ENCODE measurements around the gene EIF3D. TPM values are rescaled to one million over a fixed set of nuclear protein-coding genes. Genes with fewer than 3 reads are reported as not detected.

The EIF3D gene
- total and polyA plus RNA-seq, 2 of the 4 experiments (the other 2 are of a cell fraction), result 339 to 746 TPM

DNA sequence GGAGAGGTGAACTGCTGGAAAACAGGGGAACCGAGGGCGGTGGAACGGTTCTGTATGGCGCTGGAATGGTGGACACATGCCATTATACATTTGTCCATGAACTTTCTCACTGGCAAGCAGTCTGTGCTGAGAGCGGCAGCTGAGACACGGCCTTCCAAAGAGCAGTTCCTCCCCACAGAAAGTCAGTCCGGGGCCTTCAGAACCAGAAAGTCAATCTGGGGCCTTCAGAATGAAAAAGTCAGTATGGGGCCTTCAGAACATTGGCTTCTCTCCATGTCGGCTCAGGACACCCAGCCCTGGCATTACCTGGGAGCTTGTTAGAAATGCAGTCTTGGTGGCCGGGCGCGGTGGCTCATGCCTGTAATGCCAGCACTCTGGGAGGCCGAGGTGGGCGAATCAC lies 56.3 kb downstream of the EIF3D start:
- Histone ChIP-seq H2BK5ac (ENCODE audit: low read depth, low read length, poor library complexity, severe bottlenecking) (peak overlapping the region; percentile 37), H3K18ac (ENCODE audit: low read depth, low read length) (no peak overlapping the region), H3K27me3 (ENCODE audit: control insufficient read depth, insufficient read depth, low read length) (no peaks in the 10 kb centered on the region), H3K9me1 (ENCODE audit: insufficient read depth, low read length) (peaks cover 19% of the 10 kb centered on the region), H4K5ac (ENCODE audit: low read depth, low read length) (no peak overlapping the region), H4K8ac (ENCODE audit: low read depth in 2 of 2, low read length in 2 of 2) (peak overlapping the region in 1 of 2 experiments; percentile 87; a peak in 2 of 4 replicates), H2AFZ (replicated peaks; ENCODE audit: low read length, poor library complexity) (no peak overlapping the region), H3K56ac (ENCODE audit: extremely low read depth, insufficient read depth, low read length) (no peak overlapping the region; the same call in 1 of the 2 replicates), H3K27ac (ENCODE audit: insufficient read depth, low read length) (peak overlapping the region; percentile 4; the same call in 1 of the 2 replicates), H4K20me1 (ENCODE audit: insufficient read depth, low read length) (peaks cover 14% of the 10 kb centered on the region), H3K36me3 (ENCODE audit: control insufficient read depth, insufficient read depth, low read length) (peaks cover 36% of the 10 kb centered on the region), H3K4me3 (ENCODE audit: insufficient read depth, low read depth, low read length) (no peak overlapping the region), H2AK9ac (replicated peaks; ENCODE audit: low read depth, low read length, poor library complexity) (peak overlapping the region; percentile 92), H3K4ac (ENCODE audit: low read depth, low read length) (peak overlapping the region; percentile 100), H3K9ac (ENCODE audit: low read depth, low read length) (no peak overlapping the region), H3K23ac (ENCODE audit: low read depth, low read length) (peak overlapping the region; percentile 69; the same call in 1 of the 2 replicates), H2BK15ac (ENCODE audit: low read depth, low read length) (peak overlapping the region; percentile 91; the same call in 1 of the 3 replicates), H3K79me1 (ENCODE audit: low read depth in 1 of 2, low read length in 2 of 2) (peaks cover 21 to 71% of the 10 kb centered on the region in 2 experiments), H3K9me3 (ENCODE audit: control insufficient read depth, insufficient read depth, low read length) (no peaks in the 10 kb centered on the region), H2BK20ac (ENCODE audit: low read depth, low read length) (no peak overlapping the region), H2AK5ac (ENCODE audit: low read depth, low read length) (peak overlapping the region; percentile 65), H3K14ac (replicated peaks; ENCODE audit: low read depth, low read length) (peak overlapping the region; percentile 89; the same call in 1 of the 2 replicates), H2BK120ac (ENCODE audit: low read depth, low read length) (peak overlapping the region; percentile 100), H3K4me1 (ENCODE audit: control insufficient read depth, insufficient read depth, low read length) (peaks cover 23% of the 10 kb centered on the region), H4K91ac (ENCODE audit: insufficient read depth, low read depth, low read length) (peak overlapping the region; percentile 10; the same call in 1 of the 2 replicates), H3K4me2 (ENCODE audit: low read depth, low read length) (no peak overlapping the region)
- ChIA-PET POLR2A (ENCODE audit: unreplicated experiment) (no interaction called here), CTCF (no interaction called here)
- no peak for TF ChIP-seq BHLHE40 (IDR thresholded peaks at IDR 0.05; ENCODE audit: low read depth, low read length)
- TF ChIP-seq RAD21 (IDR thresholded peaks at IDR 0.05; ENCODE audit: low read length), result no peak
- no peak for TF ChIP-seq NFE2L2 (IDR thresholded peaks at IDR 0.05; ENCODE audit: low read depth, low read length)
- no peak for TF ChIP-seq MXI1 (IDR thresholded peaks at IDR 0.05; ENCODE audit: borderline replicate concordance, low read depth, low read length)
- TF ChIP-seq, protein P1, sequence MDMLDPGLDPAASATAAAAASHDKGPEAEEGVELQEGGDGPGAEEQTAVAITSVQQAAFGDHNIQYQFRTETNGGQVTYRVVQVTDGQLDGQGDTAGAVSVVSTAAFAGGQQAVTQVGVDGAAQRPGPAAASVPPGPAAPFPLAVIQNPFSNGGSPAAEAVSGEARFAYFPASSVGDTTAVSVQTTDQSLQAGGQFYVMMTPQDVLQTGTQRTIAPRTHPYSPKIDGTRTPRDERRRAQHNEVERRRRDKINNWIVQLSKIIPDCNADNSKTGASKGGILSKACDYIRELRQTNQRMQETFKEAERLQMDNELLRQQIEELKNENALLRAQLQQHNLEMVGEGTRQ (IDR thresholded peaks at IDR 0.05; ENCODE audit: low read depth, low read length), result no peak
- TF ChIP-seq, protein P2, sequence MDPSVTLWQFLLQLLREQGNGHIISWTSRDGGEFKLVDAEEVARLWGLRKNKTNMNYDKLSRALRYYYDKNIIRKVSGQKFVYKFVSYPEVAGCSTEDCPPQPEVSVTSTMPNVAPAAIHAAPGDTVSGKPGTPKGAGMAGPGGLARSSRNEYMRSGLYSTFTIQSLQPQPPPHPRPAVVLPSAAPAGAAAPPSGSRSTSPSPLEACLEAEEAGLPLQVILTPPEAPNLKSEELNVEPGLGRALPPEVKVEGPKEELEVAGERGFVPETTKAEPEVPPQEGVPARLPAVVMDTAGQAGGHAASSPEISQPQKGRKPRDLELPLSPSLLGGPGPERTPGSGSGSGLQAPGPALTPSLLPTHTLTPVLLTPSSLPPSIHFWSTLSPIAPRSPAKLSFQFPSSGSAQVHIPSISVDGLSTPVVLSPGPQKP (IDR thresholded peaks at IDR 0.05; ENCODE audit: borderline replicate concordance, low read depth, low read length), result no peak
- whole genome bisulfite sequencing, 2 experiments (ENCODE audit: extremely low coverage in 2 of 2, insufficient read length in 1 of 2), result 100% methylated on average over 1 of the region's 13 CpGs; no CpG with 5 or more reads in 1 of the 2 experiments
- DNase-seq, result no peak
- ATAC-seq (ENCODE audit: low read depth), result no peak
- in situ Hi-C loops (cut with MboI; ENCODE audit: low sequenced_read_pairs), result no loop called here
- intact Hi-C loops (cut with micrococcal nuclease), result no loop called here
- BruUV-seq (replicated peaks), result no TSS peak
- dilution Hi-C loops (cut with HindIII; ENCODE audit: low sequenced_read_pairs, unreplicated experiment), result no loop called here

All from IMR-90 (cell line).